RKO (cell line): ENCODE data around the gene KIAA1217.

ENCODE experiments used
- DNase-seq: peaks from one replicate; pipeline ENCODE4 v3.0.0-alpha.2; 2016; ENCODE audit warnings: low spot score

KIAA1217 gene

DNA sequence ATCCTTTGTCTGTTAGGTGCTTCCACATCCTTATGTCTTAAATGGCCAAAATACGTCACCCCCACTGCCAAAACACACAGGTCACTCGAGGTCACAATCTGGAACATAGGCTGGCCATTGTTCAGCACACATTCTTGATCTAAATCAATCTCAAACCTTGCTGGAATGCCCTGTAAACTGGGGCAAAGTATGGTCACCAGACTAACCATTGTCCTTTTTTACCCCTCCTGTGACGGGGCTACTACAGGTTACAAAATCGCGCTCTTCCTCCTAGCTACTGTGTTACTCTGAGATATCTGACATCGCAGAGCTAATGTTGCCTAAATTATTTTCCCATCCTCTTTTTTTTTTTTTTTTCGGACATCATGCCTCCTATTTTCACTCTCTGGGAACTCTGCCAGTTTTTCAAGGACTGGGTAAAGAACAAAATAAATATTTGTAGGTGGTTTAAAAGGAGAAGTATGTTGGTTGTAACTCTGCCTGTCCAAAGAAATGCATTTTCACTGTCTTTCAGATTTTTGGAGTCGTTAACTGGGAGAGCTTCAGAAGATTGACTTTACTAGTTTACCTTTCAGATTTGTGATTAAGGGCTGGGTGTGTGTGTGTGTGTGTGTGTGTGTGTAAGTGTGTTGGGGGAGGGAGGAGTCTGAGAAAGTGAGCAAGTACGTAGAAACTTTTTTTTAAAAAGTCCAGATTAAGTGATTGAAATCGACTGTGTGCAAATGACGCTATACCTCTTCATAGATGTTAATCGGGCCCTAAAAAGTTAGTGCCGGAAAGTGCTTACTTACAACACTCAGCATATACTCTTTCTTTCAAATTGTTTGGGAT is 942 bp upstream of the KIAA1217 start:
- DNase-seq: no peak

- DNase-seq: peak; percentile 53
Observed at GRCh38 chr10:24209432-24209771, 464 bp downstream of the KIAA1217 start.

DNA sequence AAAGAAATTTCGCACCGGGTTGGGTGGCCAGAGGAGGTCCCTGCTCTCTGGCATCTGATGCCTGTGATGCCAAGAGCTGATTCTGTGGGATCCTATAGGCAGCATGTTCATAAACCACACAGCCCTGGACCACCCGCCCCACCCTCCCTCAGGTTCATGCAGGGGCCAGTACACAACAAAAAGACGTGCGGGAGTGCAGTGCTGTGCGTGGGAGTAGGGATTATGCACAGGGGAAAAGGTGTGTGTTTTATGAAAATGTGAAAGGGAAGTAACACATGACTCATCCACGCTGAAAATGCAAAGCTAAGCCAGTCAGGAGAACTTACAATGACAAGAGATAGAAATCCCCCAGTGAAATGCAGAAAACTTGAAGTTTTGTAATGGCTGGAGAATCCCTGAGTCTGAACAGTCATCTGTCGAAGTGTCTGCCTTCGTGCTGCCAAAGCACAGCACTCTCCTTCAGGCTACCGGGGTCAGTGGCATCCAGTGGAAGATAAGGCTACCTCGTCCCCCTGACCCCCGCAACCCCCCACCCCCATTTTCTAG is 1.1 kb downstream of the KIAA1217 start:
- DNase-seq: peak; percentile 37

DNA sequence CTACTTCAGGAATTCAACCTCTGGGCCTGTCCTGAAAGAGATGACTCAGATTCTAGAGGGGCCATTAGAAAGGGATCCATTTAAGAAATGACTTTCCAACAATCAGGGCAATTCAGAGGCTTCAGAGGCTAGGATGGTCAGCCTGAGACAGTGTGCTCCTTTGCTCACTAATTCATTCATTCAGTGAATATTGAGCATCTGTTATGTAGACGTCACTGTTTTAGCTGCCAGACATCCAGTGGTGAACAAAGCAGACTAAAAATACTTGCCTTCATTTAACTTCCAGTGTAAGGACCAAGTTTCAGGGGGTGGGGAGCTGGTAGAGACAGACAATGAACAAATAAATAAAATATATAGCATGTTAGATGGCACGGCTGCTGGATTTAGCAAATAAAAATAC is 1.6 kb downstream of the KIAA1217 start:
- no peak for DNase-seq

DNA sequence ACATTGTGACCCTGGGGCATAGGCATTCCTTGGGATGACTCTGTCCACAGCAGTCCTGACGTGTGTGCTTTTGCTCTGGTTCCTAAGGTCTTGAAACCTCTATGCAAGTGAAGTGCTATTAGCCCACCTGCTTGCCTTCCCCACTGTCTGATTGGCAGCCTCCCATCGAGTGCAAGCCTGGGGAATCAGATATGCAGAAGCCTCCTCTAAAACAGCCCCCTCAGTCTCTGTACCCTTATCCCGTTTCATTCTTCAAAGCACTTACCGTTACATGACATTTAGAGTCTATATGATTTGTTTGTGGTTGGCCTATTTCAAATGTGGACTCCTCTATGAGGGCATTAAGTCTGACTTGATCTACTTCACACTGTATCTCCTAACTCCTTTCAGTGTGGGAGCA is 4.3 kb downstream of the KIAA1217 start:
- no peak for DNase-seq

DNA sequence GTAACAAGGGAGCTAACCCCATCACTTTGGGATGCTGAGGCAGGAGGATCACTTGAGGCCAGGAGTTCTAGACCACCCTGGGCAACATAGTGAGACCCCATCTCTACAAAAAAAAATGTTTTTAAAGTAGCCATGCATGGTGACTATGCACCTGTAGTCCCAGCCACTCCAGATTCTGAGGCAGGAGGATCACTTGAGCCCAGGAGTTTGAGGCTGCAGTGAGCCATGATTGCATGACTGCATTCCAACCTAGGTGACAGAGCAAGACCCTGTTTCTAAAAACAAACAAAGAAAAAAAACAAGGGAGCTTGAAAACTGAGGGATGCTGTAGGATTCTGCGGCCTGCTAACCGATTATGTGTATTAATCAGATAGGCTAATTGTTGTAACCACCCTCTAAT is 4.9 kb downstream of the KIAA1217 start:
- DNase-seq: no peak

GRCh38 chr10:24214762-24215161 is 5.8 kb downstream of the KIAA1217 start:
- DNase-seq: no peak

DNA sequence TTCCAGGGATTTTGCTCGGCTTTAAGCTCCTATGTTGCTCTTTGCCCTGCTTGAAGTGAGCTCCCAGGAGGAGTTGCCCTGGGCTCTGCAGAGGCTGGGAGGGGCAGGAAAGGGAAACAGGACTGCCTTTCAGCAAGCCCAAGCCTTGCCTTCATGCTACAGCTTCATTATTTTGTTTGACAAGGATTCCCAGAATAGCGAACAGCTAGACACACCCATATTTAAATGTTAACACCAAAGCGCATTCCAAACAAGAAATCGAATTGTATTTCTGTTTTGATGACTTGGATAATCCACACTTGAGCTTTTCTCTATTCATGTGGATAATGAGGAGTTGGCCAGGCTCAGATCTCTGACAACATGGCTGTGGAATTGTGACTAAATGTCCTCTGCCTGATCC is 6.3 kb downstream of the KIAA1217 start:
- no peak for DNase-seq

- no peak for DNase-seq
Observed at GRCh38 chr10:24215603-24216002, 6.7 kb downstream of the KIAA1217 start.

DNA sequence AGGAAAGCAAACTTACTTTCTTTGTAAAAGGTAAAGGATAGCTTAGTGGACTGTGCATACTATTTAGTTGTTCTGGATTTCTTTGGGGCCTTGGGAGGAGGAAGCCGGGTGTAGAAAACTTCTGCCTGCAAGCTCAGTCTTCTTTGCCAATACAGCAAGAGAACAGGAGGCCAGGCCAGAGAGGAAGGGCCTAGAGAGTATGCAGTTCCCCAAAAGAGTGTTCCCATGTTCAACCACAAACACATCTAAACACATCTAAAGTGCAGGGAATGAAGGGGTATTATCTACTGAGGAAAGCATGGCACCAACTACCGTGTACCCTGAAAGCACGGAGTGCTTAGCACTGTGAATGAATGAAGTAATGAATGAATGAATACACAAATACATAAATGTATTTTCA is 11.0 kb downstream of the KIAA1217 start:
- no peak for DNase-seq

DNA sequence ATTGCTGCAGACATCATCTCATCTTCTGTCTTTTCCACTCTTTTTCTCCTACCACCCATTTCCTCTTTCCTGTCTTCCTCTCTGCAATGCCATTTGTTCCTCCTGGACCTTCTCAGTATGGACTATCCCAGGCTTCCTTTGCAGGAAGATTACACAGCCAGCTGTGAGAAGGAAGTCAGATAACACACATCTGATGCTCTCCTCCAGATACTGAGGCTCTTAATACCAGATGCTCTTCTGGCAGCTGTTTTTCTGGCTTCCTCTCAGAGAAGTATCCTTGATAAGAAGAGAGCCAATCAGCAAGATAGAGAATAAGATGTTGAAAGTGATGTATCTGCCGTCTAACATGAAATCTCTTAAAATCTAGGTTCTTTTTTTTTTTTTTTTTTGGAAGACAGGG is 14.4 kb downstream of the KIAA1217 start:
- no peak for DNase-seq

DNA sequence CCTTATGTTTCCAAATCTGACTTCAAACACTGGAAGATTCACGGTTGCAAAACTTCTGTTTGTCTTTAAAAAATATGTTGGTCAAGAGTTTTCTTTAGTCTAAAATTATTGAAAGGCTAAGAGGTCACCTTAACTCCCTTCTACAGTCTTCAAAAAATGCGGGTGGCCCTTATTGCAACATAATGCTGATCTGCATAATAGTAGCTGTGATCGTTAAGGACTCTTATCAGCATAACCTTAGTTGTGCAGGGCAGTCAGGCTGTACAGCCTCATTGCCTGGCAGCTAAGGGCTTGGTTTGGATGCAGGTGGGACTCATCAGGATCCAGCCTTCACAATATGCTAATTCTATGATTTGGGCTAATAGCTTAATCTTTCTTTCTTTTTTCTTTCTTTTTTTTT is 15.0 kb downstream of the KIAA1217 start:
- DNase-seq: no peak

GRCh38 chr10:24228642-24229041 is 19.7 kb downstream of the KIAA1217 start:
- no peak for DNase-seq

DNA sequence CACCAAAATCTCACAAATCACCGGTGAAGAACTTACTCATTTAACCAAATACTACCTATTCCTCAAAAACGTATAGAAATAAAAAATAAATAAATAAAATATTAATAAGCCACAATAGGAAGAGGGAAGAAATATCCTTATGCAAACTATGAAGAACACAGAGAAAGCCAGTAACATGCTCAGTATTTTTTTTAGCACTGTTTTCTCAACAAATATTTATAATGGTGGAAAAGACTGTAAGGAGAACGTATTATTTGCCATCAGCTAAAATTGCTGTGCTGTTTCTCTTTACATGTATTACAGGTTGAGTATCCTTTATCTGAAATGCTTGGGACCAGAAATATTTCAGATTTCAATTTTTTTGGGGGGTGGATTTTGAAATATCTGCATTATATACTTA is 21.0 kb downstream of the KIAA1217 start:
- DNase-seq: no peak

- DNase-seq: no peak
Observed at GRCh38 chr10:24231200-24231599, 22.3 kb downstream of the KIAA1217 start.

- DNase-seq: no peak
Observed at GRCh38 chr10:24234784-24235183, 25.8 kb downstream of the KIAA1217 start.

- DNase-seq: no peak
Observed at GRCh38 chr10:24235471-24235870, 26.5 kb downstream of the KIAA1217 start.

DNA sequence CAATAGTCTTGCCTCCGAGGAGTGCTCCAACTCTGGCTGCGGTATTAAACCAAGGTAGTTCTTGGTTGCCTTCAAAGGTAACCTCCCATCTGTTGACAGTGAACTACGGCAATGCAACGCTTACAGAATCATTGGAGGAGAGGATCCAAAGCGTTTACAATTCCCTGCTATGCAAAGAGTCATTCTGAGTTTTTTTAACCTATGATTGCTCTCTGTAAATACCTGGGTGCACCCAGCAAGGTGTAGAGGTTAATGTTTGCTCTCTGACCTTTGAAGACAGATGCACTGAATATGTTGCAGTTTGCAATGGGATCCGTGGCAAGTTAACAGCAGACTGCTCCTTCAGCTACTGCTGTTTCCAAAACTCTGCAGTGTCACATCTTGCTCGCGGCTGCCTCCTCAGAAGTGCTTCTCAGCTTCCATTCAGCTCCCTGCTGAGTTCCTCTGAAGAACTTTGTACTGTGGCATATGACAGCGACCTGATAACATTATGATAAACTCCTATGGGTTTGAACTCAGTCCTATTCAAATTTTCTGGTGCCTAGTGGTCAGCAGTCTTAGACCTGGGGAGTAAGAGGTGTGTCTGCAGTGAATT is 29.0 kb downstream of the KIAA1217 start:
- no peak for DNase-seq

DNA sequence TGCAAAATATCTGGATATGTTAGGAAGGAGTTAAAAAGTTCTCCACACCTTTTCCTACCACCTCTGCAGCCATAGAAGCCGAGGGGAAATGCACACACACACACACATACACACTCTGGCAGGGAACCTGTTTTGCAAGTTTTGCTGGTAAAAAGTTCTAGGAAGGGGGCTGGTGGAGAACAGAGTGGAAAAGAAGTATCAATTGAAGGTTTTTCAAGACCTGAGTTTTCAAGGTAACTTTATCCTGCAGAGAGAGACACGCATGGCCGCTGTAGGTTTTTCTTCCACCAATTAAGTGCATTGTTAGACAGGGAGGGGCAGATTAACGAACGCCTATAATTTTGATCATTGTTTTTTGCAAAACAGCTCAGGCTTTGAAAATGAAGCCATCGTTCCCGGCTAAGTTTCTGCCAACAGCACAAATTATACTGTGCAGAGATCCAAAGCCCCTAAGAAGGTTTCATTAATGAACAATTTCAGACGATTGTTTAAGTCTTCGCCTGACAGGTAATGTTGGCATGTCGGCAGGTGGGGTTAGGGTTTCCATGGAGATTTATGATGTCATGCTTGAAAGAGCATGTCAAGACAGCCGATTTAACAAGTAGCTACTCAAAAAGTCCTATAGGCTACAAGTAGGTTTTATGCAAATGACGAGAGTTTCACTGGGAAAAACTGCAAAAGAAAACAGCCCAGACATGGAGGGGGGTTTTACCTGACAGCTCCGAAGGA is 29.7 kb downstream of the KIAA1217 start:
- no peak for DNase-seq

DNA sequence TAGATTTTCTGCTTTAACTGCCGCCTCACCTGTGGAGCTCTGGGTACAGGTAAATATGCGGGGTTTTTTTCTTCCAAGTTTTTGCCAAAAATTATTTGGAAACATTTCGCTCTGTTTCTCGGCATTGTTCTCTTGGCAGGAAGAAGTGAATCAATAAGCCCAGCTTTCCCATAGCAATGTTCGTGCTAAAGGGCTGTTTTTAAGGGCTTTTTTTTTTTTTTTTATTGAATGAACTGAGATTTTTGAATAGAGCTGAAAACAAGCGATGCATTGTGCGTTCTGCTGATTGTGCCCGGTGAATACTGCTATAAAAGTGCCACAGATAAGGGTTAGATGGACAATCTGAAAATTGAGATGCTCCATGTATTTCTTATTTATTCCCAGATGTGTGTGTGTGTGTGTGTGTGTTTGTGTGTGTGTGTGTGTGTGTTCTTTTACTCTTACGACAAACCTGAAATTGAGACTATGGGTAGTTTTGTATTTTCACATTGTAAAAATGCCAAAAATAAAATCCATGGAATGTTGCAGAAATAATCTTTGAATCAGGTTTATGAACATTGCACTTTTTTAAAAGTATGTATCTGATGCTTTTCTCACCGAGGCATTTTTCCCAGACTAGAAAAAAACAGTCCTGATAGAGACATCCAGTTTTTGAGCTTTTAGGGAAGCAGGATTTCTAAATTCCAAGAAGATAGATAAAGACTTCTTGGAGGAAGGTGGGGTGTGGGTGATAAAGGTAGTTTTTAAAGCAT is 30.5 kb downstream of the KIAA1217 start:
- DNase-seq: no peak

DNA sequence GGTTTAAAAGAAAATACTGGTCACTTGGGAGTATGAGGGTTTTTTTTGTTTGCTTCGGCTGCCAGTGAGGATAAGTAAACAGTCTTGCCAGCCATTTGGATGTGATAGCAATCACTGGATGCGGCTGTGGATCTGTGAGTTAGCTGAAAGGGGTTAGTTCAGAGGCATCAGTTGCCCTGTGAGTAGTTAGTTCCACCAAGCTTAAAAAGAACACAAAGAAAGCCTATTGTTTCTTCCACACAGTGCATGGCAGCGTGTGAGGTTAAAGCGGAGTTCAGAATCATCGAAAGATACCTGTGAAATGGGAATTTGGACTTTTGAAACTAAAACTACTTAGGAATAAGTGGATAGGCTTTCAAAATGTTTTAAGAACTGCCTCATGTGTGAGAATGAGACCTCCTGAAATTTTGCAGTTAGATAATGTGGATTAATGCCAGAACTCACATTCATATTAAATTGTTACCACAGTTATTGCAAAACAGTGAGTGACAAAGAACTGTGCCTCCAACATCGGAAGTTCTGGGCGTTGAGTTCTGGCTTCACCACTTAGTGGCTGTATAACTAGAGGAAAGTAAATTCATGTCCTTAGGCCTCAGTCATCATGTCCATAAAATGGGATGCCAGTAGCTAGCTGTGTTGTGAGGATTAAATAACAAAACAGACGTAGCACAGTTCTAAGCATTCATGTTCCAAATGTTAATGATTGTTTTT is 31.3 kb downstream of the KIAA1217 start:
- DNase-seq: no peak
